GM12874 (cell line): ENCODE data around the gene CCDC117.
A peak's percentile ranks its signal among the peaks of the same experiment; 100 is the strongest.

Source experiments
- CTCF ChIP-seq: IDR thresholded peaks from 2 replicates; pipeline ENCODE4 v1.5.1; 2011; ENCODE audit warnings: low read depth, mild to moderate bottlenecking, control low read depth, low read length, moderate library complexity; ENCODE audit not compliant: insufficient read depth

Gene CCDC117

GRCh38 chr22:28822930-28823551, 50.5 kb downstream of the CCDC117 start:
- no peak for TF ChIP-seq CTCF

GRCh38 chr22:28826921-28827320, 54.4 kb downstream of the CCDC117 start:
- TF ChIP-seq CTCF = no peak

- TF ChIP-seq CTCF = peak; percentile 85
Observed at GRCh38 chr22:28829358-28830181, 57.1 kb downstream of the CCDC117 start.

GRCh38 chr22:28830441-28830840, 57.9 kb downstream of the CCDC117 start:
- TF ChIP-seq CTCF = no peak

GRCh38 chr22:28831140-28832072, 58.9 kb downstream of the CCDC117 start:
- no peak for TF ChIP-seq CTCF

- no peak for TF ChIP-seq CTCF
Observed at GRCh38 chr22:28832731-28833130, 60.2 kb downstream of the CCDC117 start.
